HEK293 (cell line): ENCODE results near the gene ZSWIM4.

Experiments
- CTCF ChIA-PET: fragments of 350-600 bp; formaldehyde crosslinking; extraction: SDS; loops from one replicate; lab custom pipeline; 2021; ENCODE audit warnings: antibody characterized with exemption; lab: Yijun Ruan, JAX
- POLR2A ChIA-PET: fragments of 300-600 bp; formaldehyde crosslinking; extraction: SDS; loops from one replicate; lab custom pipeline; 2020; ENCODE audit warnings: antibody characterized with exemption, inconsistent platforms; lab: Yijun Ruan, JAX
- H3K27ac ChIP-seq: fragments of 200-500 bp; sonication (Bioruptor generic); 2 replicates; pipeline ENCODE4 v1.5.1; 2014; ENCODE audit warnings: low read depth, low read length, control low read depth, inconsistent platforms; ENCODE audit errors: extremely low read depth
- H3K36me3 ChIP-seq, 2 experiments: fragments of 200-500 bp in 1 of 2; sonication (Bioruptor generic) in 1 of 2; 1 replicate in 1 of 2; 2 replicates in 1 of 2; pipeline ENCODE4 v1.5.1; 2014 to 2017; ENCODE audit warnings: inconsistent platforms in 2 of 2, low read length in 2 of 2; ENCODE audit not compliant: control insufficient read depth in 2 of 2, insufficient read depth in 1 of 2
- H3K4me1 ChIP-seq: fragments of 200-500 bp; sonication (Bioruptor generic); 2 replicates; pipeline ENCODE4 v1.5.1; 2014; ENCODE audit warnings: mild to moderate bottlenecking, low read length, inconsistent platforms; ENCODE audit not compliant: control insufficient read depth, insufficient read depth
- H3K4me3 ChIP-seq: 2 replicates; pipeline ENCODE4 v1.5.1; 2011; ENCODE audit warnings: low read depth, mild to moderate bottlenecking, control low read depth, low read length, moderate library complexity
- H3K9me3 ChIP-seq: fragments of 200-500 bp; sonication (Bioruptor generic); 2 replicates; pipeline ENCODE4 v1.5.1; 2014; ENCODE audit warnings: low read depth, low read length, inconsistent platforms; ENCODE audit not compliant: control insufficient read depth, insufficient read depth
- ELK4 ChIP-seq: IDR thresholded peaks from 2 replicates; pipeline ENCODE4 v1.6.1; 2011; ENCODE audit warnings: mild to moderate bottlenecking, low read depth, low read length, borderline replicate concordance
- GLI2 ChIP-seq: fragments of 450-650 bp; formaldehyde crosslinking; IDR thresholded peaks from 2 replicates; pipeline ENCODE4; 2017; ENCODE audit warnings: missing biosample characterization, missing genetic modification characterization, low read depth, borderline replicate concordance
- PATZ1 ChIP-seq: fragments of 450-650 bp; formaldehyde crosslinking; IDR thresholded peaks from 2 replicates; pipeline ENCODE4 v1.5.1; 2016; ENCODE audit warnings: missing biosample characterization, missing genetic modification characterization
- PRDM1 ChIP-seq: fragments of 450-650 bp; formaldehyde crosslinking; IDR thresholded peaks from 2 replicates; pipeline ENCODE4; 2016; ENCODE audit warnings: missing biosample characterization, missing genetic modification characterization
- PRDM6 ChIP-seq: fragments of 450-650 bp; formaldehyde crosslinking; IDR thresholded peaks from 2 replicates; pipeline ENCODE4 v1.5.1; 2017; ENCODE audit warnings: missing biosample characterization, missing genetic modification characterization
- SALL2 ChIP-seq: fragments of 450-650 bp; formaldehyde crosslinking; IDR thresholded peaks from 2 replicates; pipeline ENCODE4 v1.5.0; 2017; ENCODE audit warnings: missing biosample characterization, mild to moderate bottlenecking, missing genetic modification characterization, borderline replicate concordance
- SCRT2 ChIP-seq: fragments of 450-650 bp; formaldehyde crosslinking; IDR thresholded peaks from 2 replicates; pipeline ENCODE4 v1.5.1; 2016; ENCODE audit warnings: missing biosample characterization, missing genetic modification characterization
- YY1 ChIP-seq: fragments of 450-650 bp; formaldehyde crosslinking; IDR thresholded peaks from 2 replicates; pipeline ENCODE4 v1.5.1; 2018; ENCODE audit warnings: missing biosample characterization, missing genetic modification characterization
- ZBTB1 ChIP-seq: fragments of 450-650 bp; formaldehyde crosslinking; IDR thresholded peaks from 2 replicates; pipeline ENCODE4 v1.5.1; 2016; ENCODE audit warnings: missing biosample characterization, missing genetic modification characterization
- ZBTB11 ChIP-seq: fragments of 450-650 bp; formaldehyde crosslinking; conservative IDR thresholded peaks from 2 replicates; pipeline ENCODE4 v1.5.1; 2016; ENCODE audit warnings: low read depth, missing biosample characterization, missing genetic modification characterization
- ZBTB17 ChIP-seq: fragments of 450-650 bp; formaldehyde crosslinking; IDR thresholded peaks from 2 replicates; pipeline ENCODE4 v1.5.1; 2016; ENCODE audit warnings: missing biosample characterization, missing genetic modification characterization
- ZBTB26 ChIP-seq: fragments of 450-650 bp; formaldehyde crosslinking; optimal IDR thresholded peaks from 2 replicates; pipeline ENCODE3; 2016; ENCODE audit warnings: missing biosample characterization, mild to moderate bottlenecking, missing genetic modification characterization
- ZBTB8A ChIP-seq: fragments of 450-650 bp; formaldehyde crosslinking; IDR thresholded peaks from 2 replicates; pipeline ENCODE4 v1.5.1; 2016; ENCODE audit warnings: missing biosample characterization, missing genetic modification characterization
- ZNF10 ChIP-seq: fragments of 450-650 bp; formaldehyde crosslinking; IDR thresholded peaks from 2 replicates; pipeline ENCODE4 v1.5.1; 2017; ENCODE audit warnings: missing biosample characterization, missing genetic modification characterization
- ZNF2 ChIP-seq: fragments of 450-650 bp; formaldehyde crosslinking; IDR thresholded peaks from 2 replicates; pipeline ENCODE4 v1.5.1; 2016; ENCODE audit warnings: missing biosample characterization, missing genetic modification characterization
- ZNF626 ChIP-seq: fragments of 450-650 bp; sonication (Bioruptor Pico); formaldehyde crosslinking; IDR thresholded peaks from 2 replicates; pipeline ENCODE4 v1.5.1; 2018; ENCODE audit warnings: missing biosample characterization, missing genetic modification characterization, inconsistent platforms
- ZNF629 ChIP-seq: fragments of 450-650 bp; formaldehyde crosslinking; IDR thresholded peaks from 2 replicates; pipeline ENCODE4 v1.5.1; 2017; ENCODE audit warnings: missing biosample characterization, missing genetic modification characterization
- ZNF654 ChIP-seq: fragments of 450-650 bp; formaldehyde crosslinking; IDR thresholded peaks from 2 replicates; pipeline ENCODE4 v1.5.1; 2016; ENCODE audit warnings: low read depth, missing biosample characterization, missing genetic modification characterization
- ZNF707 ChIP-seq: fragments of 450-650 bp; formaldehyde crosslinking; IDR thresholded peaks from 2 replicates; pipeline ENCODE4 v1.5.1; 2016; ENCODE audit warnings: missing biosample characterization, missing genetic modification characterization
- ZNF777 ChIP-seq: fragments of 450-650 bp; formaldehyde crosslinking; IDR thresholded peaks from 2 replicates; pipeline ENCODE4 v1.5.1; 2017; ENCODE audit warnings: missing biosample characterization, missing genetic modification characterization, borderline replicate concordance
- ZSCAN30 ChIP-seq: fragments of 450-650 bp; IDR thresholded peaks from 2 replicates; pipeline ENCODE4 v1.5.1; 2018; ENCODE audit warnings: missing biosample characterization, mild to moderate bottlenecking, missing genetic modification characterization, moderate library complexity
- TF ChIP-seq, protein P1 (sequence below): fragments of 450-650 bp; formaldehyde crosslinking; IDR thresholded peaks from 2 replicates; pipeline ENCODE4 v1.5.1; 2016; ENCODE audit warnings: missing biosample characterization, missing genetic modification characterization, low read depth

Gene ZSWIM4

DNA sequence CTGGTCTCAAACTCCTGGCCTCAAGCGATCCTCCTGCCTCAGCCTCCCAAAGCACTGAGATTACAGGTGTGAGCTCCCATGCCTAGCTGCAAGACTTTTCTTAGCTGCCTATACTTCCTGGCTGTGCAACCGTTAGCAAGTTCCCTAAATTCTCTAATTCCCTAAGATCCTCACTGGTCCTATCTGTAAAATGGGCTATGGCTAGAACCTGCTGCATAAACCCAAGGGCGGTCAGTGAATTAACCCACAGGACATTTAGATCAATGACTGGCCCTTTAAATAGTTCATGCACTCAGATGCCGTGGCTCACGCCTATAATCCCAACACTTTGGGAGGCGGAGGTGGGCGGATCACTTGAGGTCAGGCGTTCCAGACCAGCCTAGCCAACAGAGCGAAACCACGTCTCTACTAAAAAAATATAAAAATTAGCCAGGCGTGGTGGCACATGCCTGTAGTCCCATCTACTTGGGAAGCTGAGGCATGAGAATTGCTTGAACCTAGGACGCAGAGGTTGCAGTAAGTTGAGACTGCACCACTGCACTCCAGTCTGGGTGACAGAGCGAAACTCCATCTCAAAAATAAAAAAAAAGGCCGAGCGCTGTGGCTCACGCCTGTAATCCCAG lies 25.1 kb upstream of the ZSWIM4 start (continued):
- TF ChIP-seq ELK4 (no peak), ZNF777 (tag by site-specific recombination) (no peak), ZNF654 (tag by site-specific recombination) (no peak), SALL2 (tag by site-specific recombination) (no peak), YY1 (tag by site-specific recombination) (no peak)
- TF ChIP-seq, protein P1, sequence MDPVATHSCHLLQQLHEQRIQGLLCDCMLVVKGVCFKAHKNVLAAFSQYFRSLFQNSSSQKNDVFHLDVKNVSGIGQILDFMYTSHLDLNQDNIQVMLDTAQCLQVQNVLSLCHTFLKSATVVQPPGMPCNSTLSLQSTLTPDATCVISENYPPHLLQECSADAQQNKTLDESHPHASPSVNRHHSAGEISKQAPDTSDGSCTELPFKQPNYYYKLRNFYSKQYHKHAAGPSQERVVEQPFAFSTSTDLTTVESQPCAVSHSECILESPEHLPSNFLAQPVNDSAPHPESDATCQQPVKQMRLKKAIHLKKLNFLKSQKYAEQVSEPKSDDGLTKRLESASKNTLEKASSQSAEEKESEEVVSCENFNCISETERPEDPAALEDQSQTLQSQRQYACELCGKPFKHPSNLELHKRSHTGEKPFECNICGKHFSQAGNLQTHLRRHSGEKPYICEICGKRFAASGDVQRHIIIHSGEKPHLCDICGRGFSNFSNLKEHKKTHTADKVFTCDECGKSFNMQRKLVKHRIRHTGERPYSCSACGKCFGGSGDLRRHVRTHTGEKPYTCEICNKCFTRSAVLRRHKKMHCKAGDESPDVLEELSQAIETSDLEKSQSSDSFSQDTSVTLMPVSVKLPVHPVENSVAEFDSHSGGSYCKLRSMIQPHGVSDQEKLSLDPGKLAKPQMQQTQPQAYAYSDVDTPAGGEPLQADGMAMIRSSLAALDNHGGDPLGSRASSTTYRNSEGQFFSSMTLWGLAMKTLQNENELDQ: no peak

DNA sequence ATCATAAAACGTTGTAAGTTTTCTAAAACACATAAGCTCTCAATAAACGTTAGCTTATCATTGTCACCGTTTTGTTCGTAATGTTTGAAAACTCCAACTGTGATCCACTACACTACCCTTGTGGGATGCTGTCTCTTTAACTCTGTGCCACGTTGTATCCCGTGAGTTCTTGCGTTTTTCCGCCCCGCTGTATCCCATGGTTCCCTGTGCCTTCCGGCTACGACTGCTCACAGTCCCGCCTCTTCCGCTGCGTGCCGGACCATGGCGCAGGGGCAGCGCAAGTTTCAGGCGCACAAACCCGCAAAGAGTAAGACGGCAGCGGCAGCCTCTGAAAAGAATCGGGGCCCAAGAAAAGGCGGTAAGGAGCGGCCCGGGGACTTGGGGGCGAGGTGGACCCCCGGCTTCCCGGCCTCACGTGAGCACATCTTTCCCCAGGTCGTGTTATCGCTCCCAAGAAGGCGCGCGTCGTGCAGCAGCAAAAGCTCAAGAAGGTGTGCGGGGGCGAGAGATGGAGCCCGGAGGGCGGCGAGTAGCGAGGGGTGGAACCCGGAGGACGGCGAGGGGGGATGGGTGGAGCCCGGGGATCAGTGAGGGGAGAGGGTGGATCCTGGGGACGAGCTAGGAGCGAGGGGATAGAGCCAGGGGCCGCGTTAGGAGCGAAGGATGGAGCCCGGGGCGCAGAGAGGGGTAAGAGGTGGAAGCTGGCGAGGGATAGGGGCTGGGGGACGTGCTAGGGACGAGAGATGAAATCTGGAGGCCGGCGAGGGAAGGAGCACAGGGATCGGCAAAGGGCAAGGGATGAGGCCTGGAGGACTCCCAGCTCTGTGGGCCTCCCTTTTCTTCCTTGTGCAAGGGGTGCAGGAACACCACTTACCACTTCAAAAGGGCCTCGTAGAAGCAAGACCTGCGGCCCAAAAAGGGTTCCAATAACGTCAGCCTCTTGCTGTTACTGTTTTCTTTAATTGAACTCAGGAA lies 20.7 kb upstream of the ZSWIM4 start, which contains the start of gene C19orf53:
TSS of gene C19orf53 (plus strand) at position 240 of the 975 bp plus-strand sequence. CDS start at position 262, 22 bp downstream.
- no peaks in the 10 kb centered on the region; the same call in 1 of the 2 replicates for H3K4me1 ChIP-seq
- H3K9me3 ChIP-seq: no peaks in the 10 kb centered on the region
- ChIA-PET CTCF (interaction anchor here (0.6 to 3.8 kb wide), 8 partner anchors 9 to 285 kb away, joined by 3 to 25 read pairs (median 3); no protein-coding TSS in a partner anchor), POLR2A (interaction anchor here (0.5 to 2.8 kb wide), 17 partner anchors 9 to 593 kb away, joined by 3 to 30 read pairs (median 5); partner anchors contain the start of genes DCAF15, MRI1 and ZSWIM4)
- peak within 1 kb of the TSS; percentile 73 for H3K4me3 ChIP-seq
- peaks cover 31 to 62% of the 10 kb centered on the region in 2 experiments; a peak in 2 of 3 replicates for H3K36me3 ChIP-seq
- H3K27ac ChIP-seq: peak within 1 kb of the TSS; percentile 80
- TF ChIP-seq ZBTB1 (tag by site-specific recombination): no peak
- peak; percentile 83 for TF ChIP-seq PATZ1
- peak; percentile 92 for TF ChIP-seq ZNF629 (tag by site-specific recombination)
- TF ChIP-seq ZNF707 (tag by site-specific recombination): no peak
- no peak for TF ChIP-seq ZNF626 (tag by site-specific recombination)
- no peak for TF ChIP-seq PRDM1 (tag by site-specific recombination)
- TF ChIP-seq ZNF2 (tag by site-specific recombination): peak; percentile 79
- TF ChIP-seq ZNF10: no peak; the same call in 1 of the 2 replicates
- TF ChIP-seq SCRT2 (tag by site-specific recombination): no peak
- TF ChIP-seq ZSCAN30 (tag by site-specific recombination): peak; percentile 81; the same call in 1 of the 2 replicates
- TF ChIP-seq ZBTB8A: peak; percentile 89
- TF ChIP-seq ZBTB26: peak; percentile 81
- TF ChIP-seq ZBTB11 (tag by site-specific recombination): peak; percentile 93
- TF ChIP-seq ZBTB17: peak; percentile 94
- TF ChIP-seq PRDM6 (tag by site-specific recombination): peak; percentile 55
- TF ChIP-seq GLI2: no peak
